ENCODE data around the gene TTC23. TPM values are rescaled to one million over a fixed set of nuclear protein-coding genes. Genes with fewer than 3 reads are reported as not detected.

The TTC23 gene
- total and polyA plus RNA-seq, 9 of the 15 experiments (the other 6 are each of a cell fraction or from before 2014, with no cell fraction given) = 0.41 to 4.5 (median 2.5) TPM

- TF ChIP-seq, protein P1, sequence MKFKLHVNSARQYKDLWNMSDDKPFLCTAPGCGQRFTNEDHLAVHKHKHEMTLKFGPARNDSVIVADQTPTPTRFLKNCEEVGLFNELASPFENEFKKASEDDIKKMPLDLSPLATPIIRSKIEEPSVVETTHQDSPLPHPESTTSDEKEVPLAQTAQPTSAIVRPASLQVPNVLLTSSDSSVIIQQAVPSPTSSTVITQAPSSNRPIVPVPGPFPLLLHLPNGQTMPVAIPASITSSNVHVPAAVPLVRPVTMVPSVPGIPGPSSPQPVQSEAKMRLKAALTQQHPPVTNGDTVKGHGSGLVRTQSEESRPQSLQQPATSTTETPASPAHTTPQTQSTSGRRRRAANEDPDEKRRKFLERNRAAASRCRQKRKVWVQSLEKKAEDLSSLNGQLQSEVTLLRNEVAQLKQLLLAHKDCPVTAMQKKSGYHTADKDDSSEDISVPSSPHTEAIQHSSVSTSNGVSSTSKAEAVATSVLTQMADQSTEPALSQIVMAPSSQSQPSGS (CRISPR knock-in tag; IDR thresholded peaks at IDR 0.05) = no peak
- TF ChIP-seq NCOA2 (IDR thresholded peaks at IDR 0.05; ENCODE audit: partially characterized antibody in 2 of 2) = no peak
- TF ChIP-seq, protein P2, sequence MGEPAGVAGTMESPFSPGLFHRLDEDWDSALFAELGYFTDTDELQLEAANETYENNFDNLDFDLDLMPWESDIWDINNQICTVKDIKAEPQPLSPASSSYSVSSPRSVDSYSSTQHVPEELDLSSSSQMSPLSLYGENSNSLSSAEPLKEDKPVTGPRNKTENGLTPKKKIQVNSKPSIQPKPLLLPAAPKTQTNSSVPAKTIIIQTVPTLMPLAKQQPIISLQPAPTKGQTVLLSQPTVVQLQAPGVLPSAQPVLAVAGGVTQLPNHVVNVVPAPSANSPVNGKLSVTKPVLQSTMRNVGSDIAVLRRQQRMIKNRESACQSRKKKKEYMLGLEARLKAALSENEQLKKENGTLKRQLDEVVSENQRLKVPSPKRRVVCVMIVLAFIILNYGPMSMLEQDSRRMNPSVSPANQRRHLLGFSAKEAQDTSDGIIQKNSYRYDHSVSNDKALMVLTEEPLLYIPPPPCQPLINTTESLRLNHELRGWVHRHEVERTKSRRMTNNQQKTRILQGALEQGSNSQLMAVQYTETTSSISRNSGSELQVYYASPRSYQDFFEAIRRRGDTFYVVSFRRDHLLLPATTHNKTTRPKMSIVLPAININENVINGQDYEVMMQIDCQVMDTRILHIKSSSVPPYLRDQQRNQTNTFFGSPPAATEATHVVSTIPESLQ (CRISPR knock-in tag; IDR thresholded peaks at IDR 0.05) = no peak
- no peak for TF ChIP-seq SIRT6 (IDR thresholded peaks at IDR 0.05; ENCODE audit: low read depth, low read length)
- peak; percentile 29; the same call in 1 of the 2 replicates for TF ChIP-seq ARID1B (IDR thresholded peaks at IDR 0.05)
- no peak for TF ChIP-seq WHSC1 (IDR thresholded peaks at IDR 0.05; ENCODE audit: low read length)
- TF ChIP-seq ZNF785 (CRISPR knock-in tag; IDR thresholded peaks at IDR 0.05) = no peak
- TF ChIP-seq RHOXF2B (CRISPR knock-in tag; conservative IDR thresholded peaks at IDR 0.05) = no peak
- no peak for TF ChIP-seq HDAC3 (IDR thresholded peaks at IDR 0.05; ENCODE audit: borderline replicate concordance, partially characterized antibody)
- TF ChIP-seq CTCF (IDR thresholded peaks at IDR 0.05 in 2 of 3, conservative IDR thresholded peaks at IDR 0.05 in 1 of 3; ENCODE audit: insufficient read depth in 2 of 3, low read depth in 1 of 3, low read length in 3 of 3) = no peak
- no peak for TF ChIP-seq ZNF217 (CRISPR knock-in tag; IDR thresholded peaks at IDR 0.05)
- no peak for TF ChIP-seq ZNF3 (CRISPR knock-in tag; IDR thresholded peaks at IDR 0.05)
- no peak for TF ChIP-seq NKRF (IDR thresholded peaks at IDR 0.05; ENCODE audit: borderline replicate concordance)
- TF ChIP-seq, protein P3, sequence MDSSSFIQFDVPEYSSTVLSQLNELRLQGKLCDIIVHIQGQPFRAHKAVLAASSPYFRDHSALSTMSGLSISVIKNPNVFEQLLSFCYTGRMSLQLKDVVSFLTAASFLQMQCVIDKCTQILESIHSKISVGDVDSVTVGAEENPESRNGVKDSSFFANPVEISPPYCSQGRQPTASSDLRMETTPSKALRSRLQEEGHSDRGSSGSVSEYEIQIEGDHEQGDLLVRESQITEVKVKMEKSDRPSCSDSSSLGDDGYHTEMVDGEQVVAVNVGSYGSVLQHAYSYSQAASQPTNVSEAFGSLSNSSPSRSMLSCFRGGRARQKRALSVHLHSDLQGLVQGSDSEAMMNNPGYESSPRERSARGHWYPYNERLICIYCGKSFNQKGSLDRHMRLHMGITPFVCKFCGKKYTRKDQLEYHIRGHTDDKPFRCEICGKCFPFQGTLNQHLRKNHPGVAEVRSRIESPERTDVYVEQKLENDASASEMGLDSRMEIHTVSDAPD (CRISPR knock-in tag; IDR thresholded peaks at IDR 0.05) = no peak
- peak; percentile 22; the same call in 1 of the 2 replicates for TF ChIP-seq DPF2 (IDR thresholded peaks at IDR 0.05)
- no peak for TF ChIP-seq FOXP1 (CRISPR knock-in tag; IDR thresholded peaks at IDR 0.05)
- TF ChIP-seq EP300 (IDR thresholded peaks at IDR 0.05; ENCODE audit: low read length) = no peak
- TF ChIP-seq SMARCE1 (IDR thresholded peaks at IDR 0.05) = no peak
- TF ChIP-seq ZNF511 (CRISPR knock-in tag; IDR thresholded peaks at IDR 0.05) = no peak
- TF ChIP-seq BRCA1 (IDR thresholded peaks at IDR 0.05) = no peak
- no peak for TF ChIP-seq BRCA1 (CRISPR knock-in tag; IDR thresholded peaks at IDR 0.05)
Observed at GRCh38 chr15:99155961-99156443, 93.4 kb downstream of the TTC23 start (continued).

Measured in K562 (cell line).